22Rv1 (cell line): ENCODE results near the gene VEZF1.

Experiments used
- H3K27ac ChIP-seq: fragments of 450-650 bp; 2 replicates; pipeline ENCODE4 v1.5.1; 2017
- ZFX ChIP-seq: fragments of 450-650 bp; IDR thresholded peaks from 2 replicates; pipeline ENCODE4 v1.6.1; 2017; ENCODE audit warnings: antibody characterized with exemption, borderline replicate concordance
- TF ChIP-seq, protein P1 (sequence below): fragments of 450-650 bp; IDR thresholded peaks from 2 replicates; pipeline ENCODE4 v1.5.1; 2017; ENCODE audit warnings: mild to moderate bottlenecking

Gene VEZF1

GRCh38 chr17:57971572-57971971, 16.5 kb downstream of the VEZF1 start:
- TF ChIP-seq, protein P1, sequence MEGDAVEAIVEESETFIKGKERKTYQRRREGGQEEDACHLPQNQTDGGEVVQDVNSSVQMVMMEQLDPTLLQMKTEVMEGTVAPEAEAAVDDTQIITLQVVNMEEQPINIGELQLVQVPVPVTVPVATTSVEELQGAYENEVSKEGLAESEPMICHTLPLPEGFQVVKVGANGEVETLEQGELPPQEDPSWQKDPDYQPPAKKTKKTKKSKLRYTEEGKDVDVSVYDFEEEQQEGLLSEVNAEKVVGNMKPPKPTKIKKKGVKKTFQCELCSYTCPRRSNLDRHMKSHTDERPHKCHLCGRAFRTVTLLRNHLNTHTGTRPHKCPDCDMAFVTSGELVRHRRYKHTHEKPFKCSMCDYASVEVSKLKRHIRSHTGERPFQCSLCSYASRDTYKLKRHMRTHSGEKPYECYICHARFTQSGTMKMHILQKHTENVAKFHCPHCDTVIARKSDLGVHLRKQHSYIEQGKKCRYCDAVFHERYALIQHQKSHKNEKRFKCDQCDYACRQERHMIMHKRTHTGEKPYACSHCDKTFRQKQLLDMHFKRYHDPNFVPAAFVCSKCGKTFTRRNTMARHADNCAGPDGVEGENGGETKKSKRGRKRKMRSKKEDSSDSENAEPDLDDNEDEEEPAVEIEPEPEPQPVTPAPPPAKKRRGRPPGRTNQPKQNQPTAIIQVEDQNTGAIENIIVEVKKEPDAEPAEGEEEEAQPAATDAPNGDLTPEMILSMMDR: no peak
- TF ChIP-seq ZFX: no peak
- no peak overlapping the region for H3K27ac ChIP-seq

DNA sequence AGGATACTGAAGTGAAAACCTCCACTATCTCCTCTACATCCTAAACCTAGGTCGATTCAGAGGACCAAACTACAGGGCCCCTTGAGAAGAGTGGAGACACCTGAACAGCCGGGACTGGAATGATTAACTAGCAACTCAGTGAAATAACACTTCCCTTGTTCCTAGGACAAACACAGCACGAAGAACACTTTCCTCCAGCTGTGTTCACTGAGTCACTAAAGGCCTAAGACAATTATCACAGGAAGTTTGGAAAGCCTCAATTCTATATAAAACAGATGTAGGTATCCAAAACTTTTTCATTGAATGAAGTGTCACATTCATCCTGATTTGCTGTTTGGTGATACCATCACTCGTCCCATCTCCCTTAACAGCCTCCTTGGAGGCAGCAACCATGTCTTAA, 17.3 kb downstream of the VEZF1 start:
- H3K27ac ChIP-seq: no peak overlapping the region
- TF ChIP-seq ZFX: no peak
- TF ChIP-seq, protein P1: no peak

DNA sequence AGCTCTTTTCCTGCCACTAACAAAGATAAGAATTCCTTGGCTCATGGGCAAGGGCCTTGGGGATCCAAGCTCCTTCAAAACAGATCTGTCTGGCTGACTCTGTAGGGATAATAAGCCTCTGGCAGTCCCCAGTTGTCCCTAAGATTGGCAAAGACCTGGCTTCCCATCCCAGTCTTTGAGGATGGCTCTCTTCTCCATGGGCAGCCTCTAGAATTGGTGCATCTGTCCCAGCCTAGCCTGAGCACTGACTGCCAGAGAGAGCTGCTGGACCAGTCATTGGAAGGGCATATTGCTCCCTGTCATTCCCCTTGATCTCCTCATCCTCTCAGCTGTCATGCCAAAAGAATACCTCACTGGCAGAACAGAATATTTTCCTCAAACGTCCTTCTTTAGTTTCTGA, 19.6 kb downstream of the VEZF1 start:
- no peak overlapping the region for H3K27ac ChIP-seq
- no peak for TF ChIP-seq ZFX
- TF ChIP-seq, protein P1: no peak

DNA sequence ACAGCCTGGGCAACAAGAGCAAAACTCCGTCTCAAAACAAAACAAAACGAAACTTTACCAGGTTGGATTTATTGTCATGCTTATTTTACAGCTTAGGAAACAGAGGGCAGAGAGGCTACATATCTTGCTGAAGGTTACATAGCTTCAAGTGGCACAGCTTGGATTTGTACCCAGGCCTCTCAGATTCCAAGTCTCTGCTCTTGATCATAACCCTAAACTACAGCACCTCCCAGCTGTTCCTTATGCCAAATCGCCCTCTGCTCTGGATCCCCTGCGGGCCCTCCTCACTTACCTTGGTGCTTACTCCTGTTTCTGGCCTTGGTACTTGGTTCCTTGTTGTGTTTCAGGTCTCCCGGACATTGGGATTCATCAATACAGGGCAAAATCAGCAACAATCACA, 21.2 kb downstream of the VEZF1 start:
- H3K27ac ChIP-seq: no peak overlapping the region
- TF ChIP-seq, protein P1: no peak
- no peak for TF ChIP-seq ZFX

DNA sequence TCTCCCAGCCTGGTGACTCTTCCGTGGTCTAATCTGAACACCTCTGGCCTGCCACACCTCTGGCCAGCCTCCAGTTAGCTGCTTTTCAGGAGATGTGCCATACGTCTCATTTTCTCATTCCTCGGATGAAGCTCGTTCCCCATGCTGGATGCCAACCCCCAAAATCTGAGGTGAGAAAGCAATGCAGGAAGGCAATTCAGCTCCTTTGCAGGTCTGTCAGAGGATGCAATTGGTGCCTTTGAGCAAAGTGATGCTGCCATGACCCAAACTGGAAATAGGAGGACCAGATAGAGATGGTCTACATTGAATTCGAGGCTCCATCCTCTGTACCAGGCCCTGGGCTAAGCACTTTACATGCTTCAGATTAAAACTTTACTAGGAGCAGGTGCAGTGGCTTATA, 21.8 kb downstream of the VEZF1 start:
- TF ChIP-seq, protein P1: no peak
- TF ChIP-seq ZFX: no peak
- H3K27ac ChIP-seq: no peak overlapping the region

DNA sequence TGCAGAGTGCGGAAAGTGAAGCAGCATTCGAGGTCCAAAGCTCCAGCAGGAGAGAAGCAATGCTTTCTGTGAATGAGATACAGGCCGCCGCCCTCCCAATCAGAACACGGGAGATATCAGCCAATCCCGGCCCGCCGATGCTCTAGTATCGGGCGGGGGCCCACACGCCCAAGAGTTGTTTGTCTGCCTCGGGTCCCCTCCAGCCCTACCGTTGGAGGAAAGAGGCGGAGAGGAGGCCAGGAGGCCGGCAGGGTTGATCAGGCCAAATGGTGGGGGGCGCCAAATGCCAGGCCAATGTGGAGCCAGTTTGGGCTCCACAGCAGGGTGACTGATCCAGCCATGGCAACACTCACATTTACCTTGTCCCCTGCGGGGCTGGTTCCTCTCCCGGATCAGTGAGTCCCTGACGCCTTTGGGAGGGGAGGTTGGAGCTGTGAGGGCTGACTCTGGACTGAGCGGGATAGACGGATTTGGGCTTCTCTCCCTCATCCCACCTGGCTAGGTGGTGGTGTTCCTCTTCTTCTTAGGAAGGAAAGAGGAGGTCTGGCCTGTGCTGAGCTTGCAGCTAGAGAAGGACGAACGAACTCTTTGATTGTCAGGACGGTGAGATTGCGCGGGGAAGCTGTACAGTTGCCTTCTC, 22.4 kb downstream of the VEZF1 start:
- TF ChIP-seq, protein P1: no peak
- no peak for TF ChIP-seq ZFX
- no peak overlapping the region for H3K27ac ChIP-seq

DNA sequence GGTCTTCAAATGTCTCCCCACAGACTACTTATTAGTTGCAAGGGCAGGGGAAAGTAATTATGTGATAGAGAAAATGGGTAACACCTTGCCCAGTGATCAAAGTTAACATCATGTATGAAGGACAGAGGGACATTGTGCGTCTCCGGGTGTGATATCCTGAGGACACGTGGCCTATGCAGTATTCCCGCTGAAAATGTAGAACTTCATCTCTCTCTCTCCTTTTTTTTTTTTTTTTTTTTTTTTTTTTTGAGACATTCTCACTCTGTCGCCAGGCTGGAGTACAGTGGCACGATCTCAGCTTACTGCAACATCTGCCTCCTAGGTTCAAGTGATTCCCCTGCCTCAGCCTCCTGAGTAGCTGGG, 24.9 kb downstream of the VEZF1 start:
- TF ChIP-seq, protein P1: no peak
- no peak for TF ChIP-seq ZFX
- no peak overlapping the region for H3K27ac ChIP-seq
